ENCODE results near the gene CDC42BPG.

The CDC42BPG gene

GRCh38 chr11:64844330-64845128 is at the start of gene CDC42BPG:
TSS of gene CDC42BPG (minus strand) at chr11:64844653. CDS start at chr11:64844569, 84 bp downstream.
- peak; percentile 94 for DNase-seq (ENCODE audit: low spot score)

- DNase-seq (ENCODE audit: low spot score): no peak
Measured at GRCh38 chr11:64893194-64894069, 49.0 kb upstream of the CDC42BPG start.

- DNase-seq (ENCODE audit: low spot score): no peak
Measured at GRCh38 chr11:64892838-64893193, 48.4 kb upstream of the CDC42BPG start.

GRCh38 chr11:64892411-64892831 is 48.0 kb upstream of the CDC42BPG start:
- no peak for DNase-seq (ENCODE audit: low spot score)

- no peak for DNase-seq (ENCODE audit: low spot score)
Measured at GRCh38 chr11:64891880-64892279, 47.4 kb upstream of the CDC42BPG start.

- no peak for DNase-seq (ENCODE audit: low spot score)
Measured at GRCh38 chr11:64891215-64891848, 46.9 kb upstream of the CDC42BPG start.

GRCh38 chr11:64890522-64890939 is 46.1 kb upstream of the CDC42BPG start:
- no peak for DNase-seq (ENCODE audit: low spot score)

- DNase-seq (ENCODE audit: low spot score): no peak
Measured at GRCh38 chr11:64888729-64889511, 44.5 kb upstream of the CDC42BPG start.

- DNase-seq (ENCODE audit: low spot score): no peak
Measured at GRCh38 chr11:64888406-64888728, 43.9 kb upstream of the CDC42BPG start.

GRCh38 chr11:64887757-64888405 is 43.4 kb upstream of the CDC42BPG start:
- DNase-seq (ENCODE audit: low spot score): peak; percentile 93

GRCh38 chr11:64887234-64887756 is 42.8 kb upstream of the CDC42BPG start:
- no peak for DNase-seq (ENCODE audit: low spot score)

- DNase-seq (ENCODE audit: low spot score): no peak
Measured at GRCh38 chr11:64885367-64886286, 41.2 kb upstream of the CDC42BPG start.

- DNase-seq (ENCODE audit: low spot score): no peak
Measured at GRCh38 chr11:64884019-64884418, 39.6 kb upstream of the CDC42BPG start.

GRCh38 chr11:64883575-64883974 is 39.1 kb upstream of the CDC42BPG start:
- DNase-seq (ENCODE audit: low spot score): no peak

GRCh38 chr11:64882243-64882642 is 37.8 kb upstream of the CDC42BPG start:
- DNase-seq (ENCODE audit: low spot score): no peak

- DNase-seq (ENCODE audit: low spot score): no peak
Measured at GRCh38 chr11:64881476-64881875, 37.0 kb upstream of the CDC42BPG start.

GRCh38 chr11:64880240-64881001 is 36.0 kb upstream of the CDC42BPG start:
- DNase-seq (ENCODE audit: low spot score): no peak

GRCh38 chr11:64879244-64879900 is 34.9 kb upstream of the CDC42BPG start:
- no peak for DNase-seq (ENCODE audit: low spot score)
